Aorta (tissue), 5 donors: Measurements from ENCODE around the gene SORBS2. TPM values are rescaled to one million over a fixed set of nuclear protein-coding genes. Genes with fewer than 3 reads are reported as not detected.
A peak's percentile ranks its signal among the peaks of the same experiment; 100 is the strongest.

ENCODE experiments used
- ATAC-seq: fragments of 200-7000 bp; cut with Tn5 transposase; one replicate; pipeline ENCODE4 v1.9.1; 2022; ENCODE audit warnings: moderate library complexity; ENCODE audit not compliant: low FRiP score
- DNase-seq, 2 donors: peaks; one replicate each; pipeline ENCODE4 v3.0.0-alpha.2; 2020
- H3K27ac ChIP-seq, 2 donors: one replicate each; pipeline ENCODE4 v1.5.1; 2013; ENCODE audit warnings: low read length in 2 of 2, mild to moderate bottlenecking in 2 of 2, moderate library complexity in 2 of 2, control low read depth in 1 of 2, inconsistent platforms in 1 of 2, low read depth in 1 of 2
- H3K27me3 ChIP-seq, 2 donors: one replicate each; pipeline ENCODE4 v1.6.1; 2013; ENCODE audit warnings: control low read depth in 1 of 2, low read length in 1 of 2, mild to moderate bottlenecking in 1 of 2, moderate library complexity in 1 of 2; ENCODE audit not compliant: insufficient read depth in 2 of 2, control insufficient read depth in 1 of 2
- H3K36me3 ChIP-seq, 2 donors: one replicate each; pipeline ENCODE4 v1.6.1; 2013; ENCODE audit warnings: control low read depth in 1 of 2, low read length in 1 of 2, mild to moderate bottlenecking in 1 of 2; ENCODE audit not compliant: insufficient read depth in 2 of 2, control insufficient read depth in 1 of 2
- H3K4me1 ChIP-seq, 2 donors: one replicate each; pipeline ENCODE4 v1.6.1; 2013; ENCODE audit warnings: low read length in 2 of 2, control low read depth in 1 of 2, mild to moderate bottlenecking in 1 of 2, moderate library complexity in 1 of 2; ENCODE audit not compliant: insufficient read depth in 2 of 2, control insufficient read depth in 1 of 2
- H3K4me3 ChIP-seq, 2 donors: one replicate each; pipeline ENCODE4 v1.5.1; 2013; ENCODE audit warnings: low read length in 2 of 2, control low read depth in 1 of 2, mild to moderate bottlenecking in 1 of 2
- H3K9me3 ChIP-seq: one replicate; pipeline ENCODE4 v1.6.1; 2013; ENCODE audit warnings: mild to moderate bottlenecking, low read length; ENCODE audit not compliant: control insufficient read depth
- WGBS, 2 donors: extraction: QIAGEN DNeasy Blood & Tissue Kit; methylation state at CpG; one replicate each; pipeline ENCODE4 v1.1.7; 2013; 5-methylcytosine and 5-hydroxymethylcytosine counted together
- intact Hi-C, 2 donors: fragments of 100-400 bp; cut with DNase I; formaldehyde crosslinking; loops; one replicate each; pipeline versions ENCODE4 v1.14.2 to v1.15.0; 2022
- polyA plus RNA-seq, 2 donors: library from polyadenylated mRNA; stranded (reverse); fragments of 200-250 nt; gene quantifications; one replicate each; pipeline ENCODE4 v1.2.3, GENCODE V29; 2013
- total RNA-seq, 2 donors: library from RNA; stranded (reverse); fragmentation: NEBNext Ultra II Directional; extraction: Animal tissue kit (Norgen Biotek cat#: 25700); gene quantifications; one replicate each; pipeline ENCODE4 v1.2.1, GENCODE V29; 2021
- donor health status: healthy with polysubstance abuse.
- donor health status: Bipolar disorder and iron deficiency.
- donor health status: DM: no; HTN: no; CAD: no.
- donor health status: DM: no; HTN: no; CAD: no.
- donor health status: DM: yes; HTN: yes; CAD: no.

The SORBS2 gene
- total and polyA plus RNA-seq, 4 donors = 111 to 696 (median 246) TPM

GRCh38 chr4:185801471-185801870 lies 10.5 kb downstream of the SORBS2 start:
- Histone ChIP-seq H3K4me3 (no peak overlapping the region), H3K9me3 (no peaks in the 10 kb centered on the region), H3K27ac (no peak overlapping the region), H3K27me3 (no peaks in the 10 kb centered on the region), H3K4me1 (no peaks in the 10 kb centered on the region), H3K36me3 (no peaks in the 10 kb centered on the region)
- ATAC-seq = no peak
- no peak for DNase-seq
- 93% methylated on average over 4 of the region's 4 CpGs for WGBS, 2 donors
- intact Hi-C loops = no loop called here

DNA sequence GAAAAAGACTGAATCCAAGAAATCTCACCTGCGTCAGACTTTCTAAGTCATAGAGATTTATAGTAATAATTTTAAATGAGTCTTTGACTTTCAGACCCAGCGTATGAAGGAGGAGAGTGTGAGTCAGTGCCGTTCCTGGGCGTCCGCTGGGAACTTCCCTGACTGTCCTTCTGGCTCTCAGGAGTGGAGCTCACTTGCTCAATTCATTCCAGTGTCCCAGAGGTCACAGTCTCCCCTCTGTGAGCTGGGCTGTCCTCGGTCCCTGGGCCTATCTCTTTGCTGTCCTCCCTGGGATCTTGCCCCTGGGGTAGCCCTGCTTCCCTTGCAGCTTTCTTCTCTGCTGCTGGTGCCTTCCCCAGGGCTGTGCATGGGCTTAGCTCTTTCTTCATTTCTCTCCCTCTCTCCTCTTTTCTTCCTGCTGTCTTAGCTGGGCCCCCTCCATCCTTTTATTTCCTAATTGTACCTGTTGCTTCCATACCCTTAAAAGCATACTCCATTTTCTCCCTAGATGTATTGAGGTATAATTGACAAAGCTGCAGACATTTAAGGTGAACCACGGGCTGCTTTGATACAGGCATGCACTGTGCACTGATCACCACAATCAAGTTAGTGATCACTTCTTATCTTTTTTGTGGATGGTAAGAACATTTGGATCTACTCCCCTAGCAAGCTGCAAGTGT lies 11.6 kb downstream of the SORBS2 start:
- no peak for ATAC-seq
- intact Hi-C loops = no loop called here
- 97 to 98% methylated on average over 7 of the region's 7 CpGs for WGBS, 2 donors

GRCh38 chr4:185799442-185799841 lies 12.6 kb downstream of the SORBS2 start:
- Histone ChIP-seq H3K27ac (no peak overlapping the region), H3K4me1 (no peaks in the 10 kb centered on the region), H3K27me3 (no peaks in the 10 kb centered on the region), H3K36me3 (no peaks in the 10 kb centered on the region), H3K9me3 (no peaks in the 10 kb centered on the region), H3K4me3 (no peak overlapping the region)
- DNase-seq = no peak
- 94 to 96% methylated on average over 10 of the region's 10 CpGs for WGBS, 2 donors
- no peak for ATAC-seq
- intact Hi-C loops = no loop called here

More for the DNA sequence above, 11.6 kb downstream of the SORBS2 start:
- H3K27me3 ChIP-seq = no peaks in the 10 kb centered on the region
- H3K4me1 ChIP-seq = no peaks in the 10 kb centered on the region
- H3K4me3 ChIP-seq = no peak overlapping the region
- no peaks in the 10 kb centered on the region for H3K9me3 ChIP-seq
- no peak for DNase-seq
- H3K36me3 ChIP-seq = no peaks in the 10 kb centered on the region
- no peak overlapping the region for H3K27ac ChIP-seq

- WGBS, 2 donors = 88 to 89% methylated on average over 8 of the region's 8 CpGs
- Histone ChIP-seq H3K4me1 (no peaks in the 10 kb centered on the region), H3K27ac (no peak overlapping the region), H3K9me3 (no peaks in the 10 kb centered on the region), H3K4me3 (no peak overlapping the region), H3K27me3 (no peaks in the 10 kb centered on the region), H3K36me3 (no peaks in the 10 kb centered on the region)
- intact Hi-C loops = no loop called here
- ATAC-seq (no peak), DNase-seq (no peak)
These were observed 14.2 kb downstream of the SORBS2 start for GRCh38 chr4:185797596-185798338.

DNA sequence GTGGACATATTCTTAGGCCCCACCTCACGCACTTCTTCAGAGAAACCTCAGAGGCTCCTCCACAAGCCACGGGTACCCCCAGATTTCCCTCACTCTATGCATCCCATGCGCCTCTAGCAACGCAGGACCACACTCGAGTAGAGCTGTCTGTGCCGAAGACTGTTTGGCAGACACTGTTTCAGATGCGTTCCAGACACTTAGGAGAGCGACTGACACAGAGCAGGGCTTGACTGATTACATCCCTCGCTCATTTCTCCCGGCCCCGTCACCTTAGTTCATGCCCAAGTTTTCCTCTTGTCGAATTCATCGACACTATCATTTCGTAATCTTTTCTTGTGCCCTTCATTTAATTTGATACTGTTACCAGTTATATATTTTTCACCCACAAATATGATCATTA lies 15.0 kb downstream of the SORBS2 start:
- intact Hi-C loops = no loop called here
- no peaks in the 10 kb centered on the region for H3K36me3 ChIP-seq
- ATAC-seq (no peak), DNase-seq (no peak)
- H3K27ac ChIP-seq = no peak overlapping the region
- no peaks in the 10 kb centered on the region for H3K4me1 ChIP-seq
- H3K9me3 ChIP-seq = no peaks in the 10 kb centered on the region
- 87% methylated on average over 14 of the region's 14 CpGs for WGBS, 2 donors
- no peaks in the 10 kb centered on the region for H3K27me3 ChIP-seq
- no peak overlapping the region for H3K4me3 ChIP-seq

- no peak for ATAC-seq
These were observed 15.8 kb downstream of the SORBS2 start for GRCh38 chr4:185796176-185796575.

GRCh38 chr4:185794637-185795036 lies 17.4 kb downstream of the SORBS2 start:
- intact Hi-C loops = no loop called here
- H3K4me1 ChIP-seq = no peaks in the 10 kb centered on the region

More at GRCh38 chr4:185796176-185796575, 15.8 kb downstream of the SORBS2 start:
- Histone ChIP-seq H3K36me3 (no peaks in the 10 kb centered on the region), H3K27ac (no peak overlapping the region), H3K4me3 (no peak overlapping the region), H3K9me3 (no peaks in the 10 kb centered on the region), H3K27me3 (no peaks in the 10 kb centered on the region), H3K4me1 (no peaks in the 10 kb centered on the region)
- intact Hi-C loops = no loop called here
- WGBS, 2 donors = 64 to 76% methylated on average over 11 of the region's 11 CpGs
- DNase-seq = no peak

GRCh38 chr4:185793716-185794115 lies 18.3 kb downstream of the SORBS2 start:
- intact Hi-C loops = no loop called here
- Histone ChIP-seq H3K36me3 (no peaks in the 10 kb centered on the region), H3K4me1 (no peaks in the 10 kb centered on the region), H3K4me3 (no peak overlapping the region), H3K9me3 (no peaks in the 10 kb centered on the region), H3K27me3 (no peaks in the 10 kb centered on the region), H3K27ac (peak overlapping the region in 1 of 2 donors; percentile 5)
- DNase-seq (no peak), ATAC-seq (no peak)
- 81 to 85% methylated on average over 4 of the region's 4 CpGs for WGBS, 2 donors

More at GRCh38 chr4:185794637-185795036, 17.4 kb downstream of the SORBS2 start:
- Histone ChIP-seq H3K4me3 (no peak overlapping the region), H3K36me3 (no peaks in the 10 kb centered on the region), H3K27me3 (no peaks in the 10 kb centered on the region), H3K27ac (no peak overlapping the region), H3K9me3 (no peaks in the 10 kb centered on the region)
- no peak for DNase-seq
- no peak for ATAC-seq
- WGBS, 2 donors = 61 to 93% methylated on average over 1 of the region's 1 CpG

DNA sequence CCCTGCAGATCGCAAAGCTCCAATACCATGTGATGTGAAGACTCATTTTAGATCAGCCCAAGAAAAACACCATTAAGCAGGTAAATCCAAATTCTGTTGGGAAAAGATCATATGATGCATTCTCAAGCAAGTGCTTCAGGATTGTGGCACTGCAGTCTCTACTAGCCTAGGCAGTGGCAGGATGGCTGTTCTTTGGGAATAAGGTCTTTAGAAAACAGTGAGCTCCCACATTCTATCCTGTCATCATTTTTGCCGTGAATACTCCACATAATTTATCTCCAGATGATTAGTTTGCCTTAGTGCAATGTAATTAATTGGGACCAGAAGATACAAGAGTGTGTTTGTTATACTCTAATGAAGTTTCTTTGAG lies 18.9 kb downstream of the SORBS2 start:
- ATAC-seq (no peak), DNase-seq (no peak)
- 59 to 66% methylated on average over 2 of the region's 2 CpGs for WGBS, 2 donors
- H3K27ac ChIP-seq = no peak overlapping the region
- no peaks in the 10 kb centered on the region for H3K36me3 ChIP-seq
- no peaks in the 10 kb centered on the region for H3K4me1 ChIP-seq
- no peak overlapping the region for H3K4me3 ChIP-seq
- intact Hi-C loops = no loop called here
- H3K9me3 ChIP-seq = no peaks in the 10 kb centered on the region
- no peaks in the 10 kb centered on the region for H3K27me3 ChIP-seq
